MM.1S (cell line): ENCODE data around the gene LRRC32.

Experiments used
- EZH2 ChIP-seq: fragments of 300-600 bp; sonication (generic); optimal IDR thresholded peaks from 2 replicates; pipeline ENCODE3; 2017; ENCODE audit warnings: low read depth, mild to moderate bottlenecking, antibody characterized with exemption, low read length, mixed read lengths
- EZH2phosphoT487 ChIP-seq: fragments of 300-600 bp; sonication (generic); IDR thresholded peaks from 2 replicates; pipeline ENCODE4 v1.6.1; 2018; ENCODE audit warnings: antibody characterized with exemption, low read length
- TF ChIP-seq, protein P1 (sequence below): fragments of 300-600 bp; sonication (generic); IDR thresholded peaks from 2 replicates; pipeline ENCODE4 v1.5.1; 2016; ENCODE audit warnings: antibody characterized with exemption, low read length, mixed read lengths

DNA sequence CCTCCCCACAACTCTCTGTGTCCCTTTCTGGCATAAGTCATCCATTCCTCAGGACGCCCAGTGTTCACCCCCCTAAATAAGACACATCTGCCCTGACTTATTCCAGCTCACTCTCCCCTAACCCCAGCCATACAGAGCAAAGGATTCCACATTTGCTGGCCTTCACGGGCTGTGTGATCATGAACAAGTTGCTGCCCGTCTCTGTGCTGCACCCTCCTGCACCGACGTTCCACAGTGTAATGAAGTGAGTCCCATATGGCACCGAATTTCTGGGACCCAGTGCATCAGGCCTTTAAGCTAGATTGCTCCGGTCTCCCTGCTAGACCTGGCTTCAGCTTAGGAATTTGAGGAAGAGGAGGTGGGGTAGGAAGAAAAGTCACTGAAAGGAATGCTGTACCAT is 22.4 kb upstream of the LRRC32 start:
- TF ChIP-seq, protein P1, sequence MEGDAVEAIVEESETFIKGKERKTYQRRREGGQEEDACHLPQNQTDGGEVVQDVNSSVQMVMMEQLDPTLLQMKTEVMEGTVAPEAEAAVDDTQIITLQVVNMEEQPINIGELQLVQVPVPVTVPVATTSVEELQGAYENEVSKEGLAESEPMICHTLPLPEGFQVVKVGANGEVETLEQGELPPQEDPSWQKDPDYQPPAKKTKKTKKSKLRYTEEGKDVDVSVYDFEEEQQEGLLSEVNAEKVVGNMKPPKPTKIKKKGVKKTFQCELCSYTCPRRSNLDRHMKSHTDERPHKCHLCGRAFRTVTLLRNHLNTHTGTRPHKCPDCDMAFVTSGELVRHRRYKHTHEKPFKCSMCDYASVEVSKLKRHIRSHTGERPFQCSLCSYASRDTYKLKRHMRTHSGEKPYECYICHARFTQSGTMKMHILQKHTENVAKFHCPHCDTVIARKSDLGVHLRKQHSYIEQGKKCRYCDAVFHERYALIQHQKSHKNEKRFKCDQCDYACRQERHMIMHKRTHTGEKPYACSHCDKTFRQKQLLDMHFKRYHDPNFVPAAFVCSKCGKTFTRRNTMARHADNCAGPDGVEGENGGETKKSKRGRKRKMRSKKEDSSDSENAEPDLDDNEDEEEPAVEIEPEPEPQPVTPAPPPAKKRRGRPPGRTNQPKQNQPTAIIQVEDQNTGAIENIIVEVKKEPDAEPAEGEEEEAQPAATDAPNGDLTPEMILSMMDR: no peak
- TF ChIP-seq EZH2 (no peak), EZH2phosphoT487 (no peak)
